SU-DHL-6 (cell line): ENCODE data around the gene COX14.

Experiments
- CTCF ChIP-seq: fragments of 200-600 bp; sonication (generic); IDR thresholded peaks from one replicate; pipeline ENCODE4 v1.5.1; 2017; ENCODE audit warnings: antibody characterized with exemption, mild to moderate bottlenecking, low read length, moderate library complexity; ENCODE audit not compliant: insufficient read depth, poor library complexity, severe bottlenecking
- EZH2phosphoT487 ChIP-seq: fragments of 200-600 bp; sonication (generic), shearing (Covaris generic); conservative IDR thresholded peaks from 2 replicates; pipeline ENCODE4 v1.6.1; 2018; ENCODE audit warnings: mild to moderate bottlenecking, antibody characterized with exemption, low read length, moderate library complexity, mixed read lengths

DNA sequence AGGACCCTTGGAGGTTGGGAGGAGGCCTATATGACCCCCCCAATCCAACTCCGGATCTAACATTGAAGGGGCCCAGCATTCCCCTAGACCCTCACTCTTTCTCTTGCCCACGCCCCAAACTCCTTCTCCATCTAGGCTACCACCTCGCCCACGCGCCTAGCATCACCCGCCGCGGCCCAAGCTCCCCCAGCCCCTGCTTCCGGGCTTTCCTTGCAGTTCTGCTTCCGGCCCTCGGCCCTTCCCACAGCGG is 54.7 kb downstream of the COX14 start:
- TF ChIP-seq CTCF (no peak), EZH2phosphoT487 (no peak)
